Stimulated activated CD4-positive, alpha-beta T cell treated with anti-CD3 and anti-CD28 coated beads, Interleukin-15, amount 100 ng/mL, for 48 hours (primary cell): ENCODE results near the gene CLTC.
"Not testable (repeated sequence)": the region's sequence is repeated elsewhere in the genome, so short reads cannot be mapped to it uniquely, and the experiment has no call there.

Source experiments
- DNase-seq, 2 donors: peaks; one replicate each; pipeline ENCODE4 v3.0.0-alpha.2; 2020; ENCODE audit warnings: low read depth in 2 of 2

The CLTC gene

DNA sequence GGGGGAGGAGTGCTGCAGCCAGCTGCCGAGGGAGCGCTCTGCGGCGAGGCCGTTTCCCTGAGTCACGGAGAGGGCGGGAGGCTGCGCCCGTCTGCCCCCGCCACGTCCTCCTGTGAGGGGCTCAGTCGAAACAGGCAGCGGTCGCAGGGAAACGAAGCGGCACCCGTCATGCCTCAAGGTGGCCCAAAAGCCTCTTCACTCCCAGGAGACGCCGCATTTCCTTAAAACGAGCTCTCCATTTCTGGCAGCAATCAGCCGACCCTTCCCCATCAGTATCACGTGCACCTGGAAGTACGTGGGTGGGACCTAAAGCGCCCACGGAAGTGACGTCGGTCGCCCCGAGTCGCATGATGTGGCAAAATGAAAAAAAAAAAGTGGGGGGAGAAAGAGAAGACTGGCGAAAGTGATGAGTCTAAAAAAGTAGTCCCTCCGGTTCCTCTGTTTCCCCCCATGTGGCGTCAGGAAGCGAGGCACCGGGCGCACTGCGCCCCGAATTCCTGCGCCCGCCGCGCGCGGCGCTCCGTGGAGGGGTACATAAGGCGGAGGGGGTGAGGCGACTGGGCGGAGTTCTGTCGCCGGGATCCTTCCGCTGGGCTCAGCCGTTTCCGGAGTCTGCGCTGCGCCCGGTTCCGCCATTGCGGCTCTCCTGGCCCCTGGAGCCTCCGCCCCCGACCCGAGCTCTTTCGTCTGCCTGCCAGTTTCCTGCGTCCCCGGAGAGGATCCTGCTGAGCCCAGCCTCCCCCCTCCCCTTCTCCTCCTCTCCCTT is at the start of gene CLTC:
Gene CLTC (plus strand): TSS at position 598 of the 766 bp plus-strand sequence. CDS start 237 bp downstream, outside the sequence.
- peak; percentile 90 to 91 for DNase-seq

DNA sequence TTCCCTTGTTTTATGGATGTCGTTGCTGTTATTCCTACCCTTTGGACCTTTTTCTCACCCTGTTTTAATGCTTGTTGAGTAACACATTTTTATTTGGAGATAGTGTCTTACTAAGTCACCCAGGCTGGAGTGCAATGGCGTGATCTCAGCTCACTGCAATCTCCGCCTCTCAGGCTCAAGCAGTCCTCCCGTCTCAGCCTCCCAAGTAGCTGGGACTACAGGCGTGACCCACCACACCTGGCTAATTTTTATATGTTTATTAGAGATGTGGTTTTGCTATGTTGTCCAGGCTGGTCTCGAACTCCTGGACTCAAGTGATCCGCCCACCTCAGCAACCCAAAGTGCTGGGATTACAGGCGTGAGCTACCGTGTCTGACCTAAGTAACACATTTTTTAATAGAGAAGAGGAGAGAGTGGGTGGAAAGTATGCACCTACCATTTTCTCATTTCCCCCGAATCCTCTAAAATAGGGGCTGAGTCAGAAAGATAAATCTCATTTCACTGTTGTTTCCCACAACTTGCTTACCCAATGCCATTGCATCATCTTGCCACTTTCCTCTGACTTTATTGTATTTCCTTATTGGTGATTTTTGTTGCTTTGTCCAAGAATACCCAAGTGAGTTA is 47.3 kb upstream of the CLTC start:
- no peak for DNase-seq

DNA sequence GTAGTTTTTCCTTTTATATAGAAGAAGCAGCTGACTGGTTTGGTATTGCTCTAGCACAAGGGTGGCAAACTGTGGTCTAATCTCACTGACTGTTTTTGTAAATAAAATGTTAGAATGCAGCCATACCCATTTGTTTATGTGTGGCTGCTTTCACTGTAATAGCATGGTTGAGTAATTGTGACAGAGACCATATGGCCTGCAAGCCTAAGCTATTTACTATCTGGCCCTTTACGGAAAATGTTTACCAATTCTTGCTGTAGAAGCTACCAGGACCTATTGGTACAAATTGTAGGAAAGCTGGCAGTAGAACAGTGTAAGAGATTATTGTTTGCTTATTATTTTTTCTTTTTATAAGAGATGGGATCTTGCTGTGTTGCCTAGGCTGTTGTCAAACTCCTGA is 35.5 kb upstream of the CLTC start:
- not testable (repeated sequence) for DNase-seq

DNA sequence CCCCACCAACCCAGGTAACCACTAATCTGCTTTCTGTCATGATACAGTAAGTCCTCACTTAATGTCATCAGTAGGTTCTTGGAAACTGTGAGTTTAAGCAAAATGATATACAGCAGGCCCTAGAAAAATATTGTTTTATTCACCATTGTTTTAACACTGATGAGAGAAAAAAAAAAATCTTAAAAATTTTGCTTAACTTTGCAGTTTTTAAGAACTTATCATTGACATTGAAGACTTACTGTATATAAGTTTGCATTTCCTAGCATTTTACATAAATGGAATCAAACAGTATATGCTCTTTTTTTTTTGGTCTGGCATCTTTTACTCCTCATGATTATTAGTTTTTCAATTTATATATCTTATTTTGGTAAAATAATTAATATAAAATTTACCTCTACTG is 19.5 kb upstream of the CLTC start:
- no peak for DNase-seq

DNA sequence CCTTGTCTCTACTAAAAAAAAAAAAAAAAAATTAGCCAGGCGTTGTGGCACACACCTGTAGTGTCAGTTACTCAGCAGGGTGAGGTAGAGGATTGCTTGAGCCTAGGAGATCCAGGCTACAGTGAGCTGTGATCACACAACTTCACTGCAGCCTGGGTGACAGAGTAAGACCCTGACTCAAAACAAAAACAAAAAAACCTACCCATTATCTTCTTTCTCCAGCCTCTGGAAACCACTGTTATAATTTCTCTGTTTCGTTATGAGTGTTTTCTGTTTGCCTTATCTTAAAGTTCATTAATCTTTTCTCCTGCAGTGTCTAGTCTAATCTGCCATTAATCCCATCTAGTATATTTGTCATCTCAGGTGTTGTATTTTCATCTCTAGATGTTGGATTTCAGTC is 18.6 kb upstream of the CLTC start:
- DNase-seq = no peak

DNA sequence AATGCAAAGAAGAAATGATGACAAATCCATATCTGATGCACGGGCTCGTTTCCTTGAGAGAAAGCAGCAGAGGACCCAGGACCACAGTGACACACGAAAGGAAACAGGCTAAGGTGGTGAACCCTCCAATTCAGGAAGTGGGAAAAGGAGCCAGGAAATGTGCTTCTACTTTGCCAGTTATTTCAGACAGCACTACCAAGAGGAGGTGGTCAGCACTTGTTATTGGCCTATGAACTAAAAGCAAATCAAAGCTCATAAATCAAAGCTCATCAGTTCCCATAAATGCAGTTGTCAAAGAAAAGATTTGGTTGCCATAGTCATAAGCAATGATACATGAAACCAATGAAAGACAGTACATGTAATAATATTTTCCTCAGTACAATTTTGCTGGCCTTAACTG is 12.6 kb upstream of the CLTC start:
- DNase-seq = no peak

DNA sequence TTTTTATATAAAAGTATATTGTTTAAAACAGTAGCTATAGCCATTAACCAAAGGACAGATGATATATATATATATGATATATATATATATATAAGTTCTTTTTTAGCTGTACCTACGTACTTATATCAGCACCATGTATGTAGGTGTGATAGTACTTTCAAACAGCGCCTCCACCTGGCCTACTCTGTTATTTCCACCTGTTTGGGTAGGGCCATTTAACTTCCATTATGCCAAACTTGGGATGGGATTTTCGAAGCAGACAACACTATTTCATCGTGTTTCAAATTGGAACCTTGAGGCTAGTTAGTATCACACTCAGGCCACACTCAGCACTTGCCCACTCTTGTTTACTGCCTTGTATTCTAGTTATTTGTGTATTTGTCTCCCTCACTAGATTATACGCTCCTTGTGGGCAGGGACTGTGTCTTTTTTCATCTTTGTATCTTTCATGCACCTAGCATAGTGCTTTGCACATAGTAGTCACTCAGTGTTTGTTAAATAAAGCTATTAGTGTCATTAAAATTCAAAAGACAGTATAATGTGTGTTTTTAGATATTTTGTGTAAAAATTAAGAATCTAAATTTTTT is 11.8 kb upstream of the CLTC start:
- DNase-seq = peak in 1 of 2 donors; percentile 30

DNA sequence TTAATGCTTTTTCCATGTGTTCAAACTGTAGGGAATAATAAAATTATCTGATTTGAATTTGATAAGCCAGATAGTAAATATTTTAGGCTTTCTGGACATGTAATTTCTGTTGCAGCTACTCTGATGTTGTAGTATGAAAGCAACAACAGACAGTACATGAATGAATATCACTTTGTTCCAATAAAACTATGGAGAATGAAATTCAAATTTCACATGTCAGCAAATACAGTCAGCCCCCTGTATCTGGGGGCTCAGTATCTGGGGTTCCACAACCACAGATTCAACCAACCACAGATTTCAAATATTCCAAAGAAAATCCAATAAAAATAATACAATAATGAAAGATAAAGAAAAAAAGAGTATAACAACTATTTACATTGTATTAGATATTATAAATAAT is 8.2 kb upstream of the CLTC start:
- DNase-seq = no peak

DNA sequence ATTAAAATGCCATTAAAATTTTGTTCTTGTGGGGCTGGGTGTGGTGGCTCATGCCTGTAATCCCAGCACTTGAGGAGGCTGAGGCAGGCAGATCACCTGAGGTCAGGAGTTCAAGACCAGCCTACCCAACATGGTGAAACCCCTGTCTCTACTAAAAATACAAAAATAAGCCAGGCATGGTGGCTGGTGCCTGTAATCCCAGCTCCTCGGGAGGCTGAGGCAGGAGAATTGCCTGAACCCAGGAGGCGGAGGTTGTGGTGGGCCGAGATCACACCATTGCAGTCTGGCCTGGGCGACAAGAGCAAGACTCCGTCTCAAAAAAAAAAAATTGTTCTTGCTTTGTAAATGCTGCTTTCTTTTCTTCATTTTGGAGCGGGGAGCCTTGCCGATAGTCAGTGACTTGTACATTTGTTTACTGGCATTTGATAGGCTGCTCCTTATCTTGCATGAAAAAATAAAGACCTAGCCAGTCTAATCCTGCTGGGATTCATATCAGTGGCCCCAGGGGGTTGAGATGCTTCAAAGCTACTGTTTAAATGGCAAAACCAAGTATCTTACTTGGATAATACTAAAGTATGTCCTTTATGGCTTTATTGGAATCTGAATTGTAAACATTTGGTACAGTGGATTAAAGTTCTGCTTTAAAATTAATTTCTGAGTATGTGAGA is 3.3 kb upstream of the CLTC start:
- DNase-seq = no peak

DNA sequence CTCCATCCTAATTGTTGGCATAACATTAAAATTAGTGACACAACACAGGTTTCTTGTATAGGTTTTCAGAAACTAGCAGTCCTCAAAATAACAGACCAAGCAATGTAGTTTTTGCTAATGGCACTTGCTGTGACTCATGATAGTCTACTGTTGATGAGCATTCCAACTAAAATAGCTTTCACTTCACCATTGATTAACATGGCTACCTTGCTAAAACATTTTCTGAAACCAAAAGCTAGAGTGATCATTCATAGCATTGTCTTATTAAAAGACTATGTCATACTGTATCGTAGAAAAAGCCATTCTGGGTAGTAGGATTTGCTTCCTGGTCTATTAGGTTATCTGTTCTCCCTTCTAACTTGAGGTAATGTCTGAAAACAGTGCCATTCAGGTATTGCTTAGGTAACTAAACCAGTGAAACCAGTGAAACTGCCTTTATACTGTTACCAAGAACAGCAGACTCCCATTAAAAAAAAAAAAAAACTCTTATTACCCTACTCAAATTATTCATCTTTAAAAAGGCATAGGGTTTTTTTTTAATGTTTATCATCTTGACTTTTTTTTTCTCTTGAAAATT is 2.5 kb upstream of the CLTC start:
- no peak for DNase-seq

DNA sequence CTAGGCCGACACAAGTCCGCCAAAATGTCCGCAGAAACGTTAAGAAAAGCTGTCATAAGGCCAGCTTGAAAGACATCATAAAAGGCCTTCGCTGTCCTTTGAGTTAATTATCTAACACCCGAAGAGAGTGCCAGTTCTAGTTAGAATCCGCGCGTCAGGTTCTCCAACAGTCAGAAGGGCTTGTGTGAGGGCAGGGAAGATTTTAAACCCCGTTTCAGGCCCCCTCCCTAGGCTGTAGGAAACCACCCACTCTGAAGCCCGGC is 729 bp upstream of the CLTC start:
- no peak for DNase-seq

DNA sequence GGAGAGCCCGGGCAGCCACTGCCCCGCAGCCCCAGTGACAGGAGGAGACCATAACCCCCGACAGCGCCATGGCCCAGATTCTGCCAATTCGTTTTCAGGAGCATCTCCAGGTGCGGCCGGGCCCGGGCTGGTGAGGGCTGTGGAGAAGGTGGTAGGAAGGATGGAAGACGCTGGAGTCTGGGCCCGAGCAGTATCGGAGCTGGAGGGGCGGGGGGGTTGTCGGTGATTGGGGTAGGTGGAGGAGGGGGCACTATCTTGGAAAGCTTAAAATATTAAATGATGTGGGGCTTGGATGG is 317 bp downstream of the CLTC start:
- no peak for DNase-seq

DNA sequence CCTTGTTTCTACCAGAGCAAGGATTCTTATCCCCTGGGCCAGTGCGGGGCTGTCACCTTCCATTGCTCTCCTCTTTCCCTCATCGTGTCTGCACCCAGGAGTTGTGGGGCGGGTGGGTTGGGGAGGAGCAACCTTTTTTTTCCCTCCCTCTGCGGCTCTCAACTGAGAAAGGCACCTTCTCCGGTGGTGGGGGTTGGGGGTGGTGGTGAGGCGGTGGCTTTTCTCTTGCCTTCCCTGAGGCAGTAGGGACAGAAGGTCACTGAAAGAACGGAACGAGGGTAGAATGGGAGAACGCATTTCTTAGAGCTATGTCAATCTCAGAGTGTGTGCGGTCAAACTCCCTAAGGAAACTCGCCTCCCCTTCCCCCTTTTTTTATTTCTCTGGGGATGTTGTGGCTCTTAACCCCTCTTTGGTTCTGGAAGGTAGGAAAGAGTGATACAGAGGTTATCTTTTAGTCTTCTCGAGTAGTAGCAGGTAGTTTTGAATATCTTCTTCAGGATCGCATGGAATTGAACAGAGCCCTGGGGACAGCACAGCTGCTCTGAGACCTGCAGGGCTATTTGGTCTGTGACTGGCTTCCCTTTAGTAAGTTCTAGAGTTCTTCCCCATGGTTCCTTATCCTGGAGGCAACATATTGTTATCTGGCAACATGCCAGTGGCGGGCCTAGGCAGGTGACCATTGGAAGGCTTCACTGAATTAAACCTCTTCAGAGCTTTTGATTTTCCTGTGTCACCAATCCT is 994 bp downstream of the CLTC start:
- DNase-seq = peak; percentile 36 to 52

DNA sequence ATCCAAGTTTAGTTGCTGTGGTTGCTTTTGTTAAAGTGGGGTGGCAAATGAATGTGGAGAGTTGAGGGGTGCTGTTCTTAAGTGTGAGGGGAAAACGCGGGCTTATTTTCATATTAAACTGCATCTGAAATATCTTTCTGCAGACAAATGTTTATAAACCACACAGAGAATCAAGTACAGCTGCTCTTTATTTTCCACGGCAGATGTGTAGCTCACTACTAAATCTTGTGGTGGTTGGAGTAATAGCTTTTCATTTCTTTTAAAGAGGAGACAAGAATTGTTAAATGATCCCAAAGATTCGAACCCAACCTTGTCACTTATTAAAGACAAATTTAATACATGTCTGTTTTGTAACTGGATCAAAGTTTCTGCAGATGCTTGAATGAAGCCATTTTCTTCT is 2.1 kb downstream of the CLTC start:
- DNase-seq = no peak

DNA sequence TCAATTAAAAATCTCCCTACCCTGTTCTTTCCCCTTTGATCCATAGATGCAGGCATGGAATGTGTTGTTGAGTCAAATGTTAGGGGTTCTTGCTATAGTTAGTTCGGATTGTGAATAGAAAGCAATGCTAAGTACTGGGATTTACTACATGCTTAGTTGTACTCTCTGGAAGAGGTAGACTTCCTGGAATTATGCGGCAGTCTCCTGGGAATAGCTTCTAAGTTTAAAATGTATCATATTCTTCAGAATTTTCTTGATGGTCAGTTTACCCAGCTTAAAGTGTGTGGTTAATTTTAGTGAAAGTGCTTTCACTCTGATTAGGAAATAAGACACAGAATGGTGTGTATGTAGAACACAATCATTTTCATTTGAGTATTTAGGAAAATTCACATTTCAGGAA is 3.5 kb downstream of the CLTC start:
- DNase-seq = no peak

DNA sequence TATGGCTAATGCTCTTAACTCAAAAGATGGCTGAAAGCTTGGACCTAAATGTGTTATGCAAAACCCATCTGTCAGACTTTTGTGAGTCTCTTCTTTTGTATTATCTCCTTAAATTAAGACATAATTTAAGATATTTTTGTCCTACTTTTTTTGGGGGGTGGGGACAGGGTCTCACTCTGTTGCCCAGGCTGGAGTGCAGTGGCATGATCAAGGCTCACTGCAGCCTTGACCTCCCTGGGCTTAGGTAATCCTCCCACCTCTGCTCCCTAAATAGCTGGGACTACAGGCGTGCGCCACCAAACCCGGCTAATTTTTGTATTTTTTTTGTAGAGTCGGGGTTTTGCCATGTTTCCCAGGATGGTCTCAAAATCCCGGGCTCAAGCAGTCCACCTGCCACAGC is 7.1 kb downstream of the CLTC start:
- DNase-seq = no peak

DNA sequence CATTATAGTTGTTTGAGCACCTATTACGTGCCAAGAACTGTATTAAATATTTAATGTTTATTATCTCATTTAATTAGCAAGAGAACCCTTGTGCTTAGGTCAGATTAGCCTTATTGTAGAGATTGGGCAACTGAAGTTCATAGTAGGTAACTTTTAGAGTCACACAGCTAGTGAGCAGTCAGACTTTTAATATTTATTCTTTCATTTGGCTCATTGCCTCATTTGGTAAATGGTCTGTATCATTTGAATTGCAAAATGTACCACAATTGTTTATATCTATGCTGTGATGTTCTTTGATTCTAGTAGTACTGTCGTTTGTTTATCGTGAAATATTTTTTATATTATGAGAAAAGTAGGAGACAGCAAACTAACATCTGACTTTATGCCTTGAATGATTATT is 7.6 kb downstream of the CLTC start:
- DNase-seq = no peak

DNA sequence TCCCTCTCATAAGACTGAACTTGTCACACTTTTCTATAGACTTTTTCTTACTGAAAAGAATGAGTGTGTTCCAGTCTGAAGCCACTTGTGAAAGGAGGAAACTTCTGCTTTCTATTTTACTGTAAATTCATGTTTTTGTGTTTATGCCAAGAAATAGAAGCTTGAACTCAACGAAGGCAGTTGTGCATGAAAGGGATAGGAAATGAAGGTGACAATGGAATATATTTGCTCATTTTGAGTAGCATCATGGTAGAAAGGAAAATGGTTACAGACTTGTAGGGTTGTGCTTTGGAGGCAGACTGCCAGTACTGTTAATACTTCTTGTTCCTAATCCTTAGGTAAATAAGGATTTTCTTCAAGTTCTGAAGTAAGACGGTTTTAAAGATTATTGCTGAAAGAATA is 8.1 kb downstream of the CLTC start:
- no peak for DNase-seq

DNA sequence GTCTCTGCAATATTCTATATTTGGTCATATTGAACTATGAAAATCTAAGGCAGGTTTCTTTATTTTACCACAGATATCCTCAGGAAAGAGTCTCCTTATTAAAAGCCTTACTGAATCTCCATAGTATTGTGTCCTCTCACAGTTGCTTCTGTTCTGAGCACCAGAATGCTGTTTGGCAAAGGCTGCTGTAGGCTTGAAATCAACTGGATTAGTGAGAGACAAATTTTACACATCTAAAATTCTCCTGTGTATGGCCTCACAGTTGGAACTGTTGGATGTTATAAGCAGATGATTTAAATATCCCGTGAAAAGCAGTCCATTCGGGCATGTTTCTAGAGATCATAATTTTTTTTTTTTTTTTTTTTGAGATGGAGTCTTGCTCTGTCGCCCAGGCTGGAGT is 9.5 kb downstream of the CLTC start:
- no peak for DNase-seq

DNA sequence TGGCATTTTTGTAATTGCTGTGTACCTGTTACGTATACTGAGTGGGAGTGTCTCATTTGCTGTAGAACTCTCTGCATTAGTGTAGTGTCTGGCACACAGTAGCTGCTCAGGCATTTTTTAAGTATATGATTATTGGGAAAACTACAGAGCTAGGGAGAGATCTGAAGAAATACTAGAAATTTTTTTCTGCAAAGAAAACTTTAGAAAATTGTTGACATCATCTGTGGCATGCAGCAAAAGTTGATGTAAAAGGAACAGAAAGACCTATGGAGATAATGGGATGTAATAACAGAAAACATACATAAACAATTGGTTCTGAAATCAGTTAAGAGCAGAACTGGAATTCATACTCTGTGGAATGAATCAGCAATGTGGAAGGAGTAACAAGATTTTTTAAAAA is 11.6 kb downstream of the CLTC start:
- DNase-seq = no peak

DNA sequence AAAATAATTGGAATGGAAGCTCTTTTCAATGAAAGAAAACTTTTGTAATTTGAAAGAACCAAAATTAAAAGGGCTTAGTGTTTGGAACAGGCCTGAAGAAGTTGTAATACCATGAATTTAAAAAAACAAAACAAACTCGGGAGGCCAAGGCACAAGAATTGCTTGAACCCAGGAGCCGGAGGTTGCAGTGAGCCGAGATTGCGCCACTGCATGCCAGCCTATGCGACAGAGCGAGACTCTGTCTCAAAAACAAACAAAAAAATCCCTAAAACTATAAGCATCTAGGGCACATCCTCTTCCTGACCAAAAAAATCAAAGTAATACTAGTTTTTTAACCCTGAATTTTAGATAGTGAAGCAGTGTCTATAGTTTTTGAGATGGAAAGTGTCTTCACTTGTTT is 12.7 kb downstream of the CLTC start:
- no peak for DNase-seq

DNA sequence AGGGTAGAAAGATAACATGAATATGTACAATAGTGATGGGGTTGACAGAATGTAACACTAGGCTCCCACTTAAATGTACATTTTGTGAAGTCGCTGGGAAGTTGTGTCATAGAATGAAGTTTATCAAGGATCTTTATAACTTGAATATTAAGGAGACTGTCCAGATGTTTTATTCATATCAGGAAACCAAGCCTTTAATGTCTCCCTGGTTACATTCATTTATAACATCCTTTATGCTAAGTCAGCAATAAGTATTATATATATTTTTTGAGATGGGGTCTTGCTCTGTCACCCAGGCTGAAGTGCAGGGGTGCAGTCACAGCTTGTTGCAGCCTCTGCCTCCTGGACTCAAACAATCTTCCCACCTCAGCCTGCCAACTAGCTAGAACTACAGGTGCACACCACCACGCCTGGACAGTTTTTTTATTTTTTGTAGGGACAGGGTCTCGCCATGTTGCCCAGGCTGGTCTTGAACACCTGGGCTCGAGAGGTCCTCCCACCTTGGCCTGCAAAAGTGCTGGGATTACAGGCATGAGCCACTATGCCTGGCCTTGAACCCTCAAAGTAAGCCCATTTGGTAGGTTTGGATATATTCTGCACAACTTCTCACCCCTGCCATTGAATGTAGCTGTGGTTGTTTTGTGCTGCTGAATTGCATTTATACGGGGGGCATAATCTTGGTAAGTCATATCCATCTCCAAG is 14.1 kb downstream of the CLTC start:
- no peak for DNase-seq
